PFSK-1 (cell line): ENCODE results near the gene TLN1.

ENCODE experiments used
- FOXP2 ChIP-seq: optimal IDR thresholded peaks from 2 replicates; pipeline ENCODE3; 2011; ENCODE audit warnings: borderline replicate concordance, control low read depth, inconsistent platforms; ENCODE audit not compliant: insufficient read depth; ENCODE audit errors: extremely low read length, extremely low read depth
- POLR2AphosphoS5 ChIP-seq: IDR thresholded peaks from 2 replicates; pipeline ENCODE4 v1.6.1; 2012; ENCODE audit warnings: low read depth, mild to moderate bottlenecking, control low read depth, low read length, moderate library complexity
- REST ChIP-seq, 2 experiments: IDR thresholded peaks; 2 replicates each; pipeline versions ENCODE4 v1.6.1 to v1.8.0; 2011 to 2012; ENCODE audit warnings: low read depth in 2 of 2, low read length in 2 of 2, control low read depth in 1 of 2, inconsistent platforms in 1 of 2, mild to moderate bottlenecking in 1 of 2, moderate library complexity in 1 of 2; ENCODE audit not compliant: insufficient read depth in 1 of 2
- SIN3A ChIP-seq: IDR thresholded peaks from 2 replicates; pipeline ENCODE4 v1.6.1; 2012; ENCODE audit warnings: mild to moderate bottlenecking, low read length, moderate library complexity, borderline replicate concordance; ENCODE audit not compliant: insufficient read depth
- TAF1 ChIP-seq: IDR thresholded peaks from 2 replicates; pipeline ENCODE4 v1.6.1; 2012; ENCODE audit warnings: low read length, control low read depth, borderline replicate concordance; ENCODE audit not compliant: insufficient read depth

Gene TLN1

GRCh38 chr9:35687972-35688557 lies 43.9 kb downstream of the TLN1 start:
- TF ChIP-seq FOXP2, result no peak
- no peak for TF ChIP-seq TAF1
- no peak for TF ChIP-seq REST (IDR thresholded peaks at IDR 0.05; ENCODE audit: insufficient read depth in 1 of 2, low read depth in 2 of 2, low read length in 2 of 2)

DNA sequence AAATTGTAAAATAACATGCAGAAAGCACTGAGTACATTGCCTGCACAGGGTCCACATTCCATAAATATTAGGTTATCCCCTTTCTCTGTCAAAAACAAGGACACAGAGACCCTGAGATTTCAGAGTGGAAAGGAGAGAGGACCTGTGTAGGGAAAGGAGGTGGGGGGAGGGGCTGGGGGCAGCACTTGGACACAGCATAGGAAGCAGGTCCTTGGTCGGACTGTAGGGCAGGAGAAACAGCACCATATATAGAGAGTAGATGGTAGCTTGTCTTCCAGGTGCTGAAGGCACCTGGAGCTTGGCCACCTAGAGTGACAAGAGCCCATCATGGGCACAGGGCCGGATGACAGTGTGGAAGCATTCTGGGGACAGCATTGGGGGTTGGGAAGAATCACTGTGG lies 44.7 kb downstream of the TLN1 start:
- TF ChIP-seq SIN3A (no peak), REST (IDR thresholded peaks at IDR 0.05; ENCODE audit: insufficient read depth in 1 of 2, low read depth in 2 of 2, low read length in 2 of 2) (no peak), POLR2AphosphoS5 (no peak), FOXP2 (no peak), TAF1 (no peak)

DNA sequence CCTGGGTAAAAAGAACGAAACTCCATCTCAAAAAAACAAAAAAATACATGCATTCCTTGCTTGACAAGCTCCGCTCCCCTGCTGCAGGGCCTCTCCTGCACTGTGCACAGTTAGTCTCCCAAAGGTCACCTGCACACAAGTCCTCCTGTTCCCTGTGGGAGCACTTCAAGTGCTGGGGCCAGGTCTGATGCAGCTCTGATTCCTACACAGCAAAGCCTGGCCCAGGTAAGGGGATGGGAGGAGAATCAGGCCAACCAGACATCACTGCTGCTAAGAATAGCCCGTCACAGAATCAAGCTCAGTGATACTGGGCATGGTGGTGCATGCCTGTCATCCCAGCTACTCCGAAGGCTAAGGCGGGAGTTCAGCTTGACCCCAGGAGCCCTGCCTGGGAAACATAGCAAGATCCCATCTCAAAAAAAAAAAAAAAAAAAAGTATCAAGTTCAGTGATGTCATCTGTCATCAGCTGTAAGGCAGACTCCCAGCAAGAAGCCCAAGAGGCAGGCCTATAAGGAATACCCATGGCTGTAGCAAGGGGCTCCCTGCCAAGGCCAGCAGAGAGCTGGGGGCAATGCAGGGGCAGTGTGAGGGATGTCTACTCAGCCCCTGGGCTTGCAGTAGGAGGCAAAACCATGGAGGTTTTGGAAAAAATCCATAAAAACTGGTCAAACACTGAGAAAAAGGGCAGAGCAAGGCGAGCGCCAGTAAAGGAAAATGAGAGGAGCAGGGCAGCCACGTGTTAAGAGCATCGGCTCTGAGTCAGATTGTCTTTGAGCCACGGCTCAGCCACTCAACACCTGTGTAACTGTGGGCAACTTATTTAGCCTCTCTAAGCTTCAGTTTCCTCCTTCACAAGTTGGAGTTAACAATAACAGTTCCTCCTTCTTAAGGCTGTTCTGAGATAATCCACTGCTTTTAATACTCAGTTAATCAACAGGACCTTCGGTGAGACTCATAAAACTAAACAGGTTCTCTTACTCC lies 45.5 kb downstream of the TLN1 start:
- TF ChIP-seq REST (IDR thresholded peaks at IDR 0.05; ENCODE audit: insufficient read depth in 1 of 2, low read depth in 2 of 2, low read length in 2 of 2) (no peak), FOXP2 (no peak), TAF1 (no peak), SIN3A (no peak)

- TF ChIP-seq FOXP2 (no peak), SIN3A (no peak), POLR2AphosphoS5 (no peak), REST (IDR thresholded peaks at IDR 0.05; ENCODE audit: insufficient read depth in 1 of 2, low read depth in 2 of 2, low read length in 2 of 2) (no peak), TAF1 (no peak)
Observed at GRCh38 chr9:35685506-35685905, 46.5 kb downstream of the TLN1 start.
